Gastroesophageal sphincter (tissue), 4 donors: ENCODE measurements around the gene TMEM37. TPM values are rescaled to one million over a fixed set of nuclear protein-coding genes. Genes with fewer than 3 reads are reported as not detected.

ENCODE experiments used
- ATAC-seq: fragments of 150-250 bp; one replicate; pipeline ENCODE4 v1.9.1; 2016; ENCODE audit warnings: mild to moderate bottlenecking, moderate library complexity
- H3K27ac ChIP-seq, 4 donors: fragments of 200-600 bp; sonication (generic) in 3 of 4; 1 replicate in 3 of 4; 2 replicates in 1 of 4; pipeline ENCODE4 v1.5.1; 2016 to 2019
- H3K27me3 ChIP-seq: fragments of 200-600 bp; sonication (generic); one replicate; pipeline ENCODE4 v1.5.1; 2019
- H3K36me3 ChIP-seq, 2 donors: fragments of 200-600 bp; sonication (generic); one replicate each; pipeline ENCODE4 v1.5.1; 2019; ENCODE audit warnings: control low read depth in 1 of 2
- H3K4me1 ChIP-seq, 3 donors: fragments of 200-600 bp; sonication (generic); 1 replicate in 2 of 3; 2 replicates in 1 of 3; pipeline ENCODE4 v1.5.1; 2016 to 2019; ENCODE audit warnings: control low read depth in 2 of 3
- H3K4me3 ChIP-seq, 2 donors: fragments of 200-600 bp; sonication (generic); one replicate each; pipeline ENCODE4 v1.5.1; 2019; ENCODE audit warnings: mild to moderate bottlenecking in 1 of 2, moderate library complexity in 1 of 2
- H3K9me3 ChIP-seq, 3 donors: fragments of 200-600 bp; sonication (generic); one replicate each; pipeline ENCODE4 v1.5.1; 2017 to 2019; ENCODE audit warnings: control low read depth in 2 of 3
- CTCF ChIP-seq, 4 experiments: fragments of 200-600 bp in 2 of 4; fragments of 450-650 bp in 2 of 4; sonication (generic) in 1 of 4; IDR thresholded peaks; one replicate each; pipeline ENCODE4 v1.5.1; 2017 to 2019; ENCODE audit warnings: antibody characterized with exemption in 4 of 4, mild to moderate bottlenecking in 2 of 4, moderate library complexity in 2 of 4
- EP300 ChIP-seq: sonication (generic); formaldehyde crosslinking; IDR thresholded peaks from one replicate; pipeline ENCODE4 v1.6.1; 2017; ENCODE audit warnings: antibody characterized with exemption, mild to moderate bottlenecking
- POLR2A ChIP-seq, 2 donors: fragments of 450-650 bp; IDR thresholded peaks; one replicate each; pipeline ENCODE4 v1.6.1; 2017; ENCODE audit warnings: antibody characterized with exemption in 2 of 2, mild to moderate bottlenecking in 2 of 2, moderate library complexity in 1 of 2
- POLR2AphosphoS5 ChIP-seq: sonication (generic); formaldehyde crosslinking; IDR thresholded peaks from one replicate; pipeline ENCODE4 v1.6.1; 2017; ENCODE audit warnings: antibody characterized with exemption
- WGBS, 2 donors: methylation state at CpG; one replicate each; pipeline ENCODE4 v1.1.5; 2018; ENCODE audit warnings: low coverage in 1 of 2; 5-methylcytosine and 5-hydroxymethylcytosine counted together
- total RNA-seq, 4 donors: library from RNA; depleted of rRNA; stranded (reverse); fragments of >200 nt; gene quantifications; one replicate each; pipeline ENCODE4 v1.1.0, GENCODE V29; 2016

Gene TMEM37
- total RNA-seq, 4 donors from 2014 or later, result 3.0 to 8.1 (median 5.2) TPM; not detected in 1

DNA sequence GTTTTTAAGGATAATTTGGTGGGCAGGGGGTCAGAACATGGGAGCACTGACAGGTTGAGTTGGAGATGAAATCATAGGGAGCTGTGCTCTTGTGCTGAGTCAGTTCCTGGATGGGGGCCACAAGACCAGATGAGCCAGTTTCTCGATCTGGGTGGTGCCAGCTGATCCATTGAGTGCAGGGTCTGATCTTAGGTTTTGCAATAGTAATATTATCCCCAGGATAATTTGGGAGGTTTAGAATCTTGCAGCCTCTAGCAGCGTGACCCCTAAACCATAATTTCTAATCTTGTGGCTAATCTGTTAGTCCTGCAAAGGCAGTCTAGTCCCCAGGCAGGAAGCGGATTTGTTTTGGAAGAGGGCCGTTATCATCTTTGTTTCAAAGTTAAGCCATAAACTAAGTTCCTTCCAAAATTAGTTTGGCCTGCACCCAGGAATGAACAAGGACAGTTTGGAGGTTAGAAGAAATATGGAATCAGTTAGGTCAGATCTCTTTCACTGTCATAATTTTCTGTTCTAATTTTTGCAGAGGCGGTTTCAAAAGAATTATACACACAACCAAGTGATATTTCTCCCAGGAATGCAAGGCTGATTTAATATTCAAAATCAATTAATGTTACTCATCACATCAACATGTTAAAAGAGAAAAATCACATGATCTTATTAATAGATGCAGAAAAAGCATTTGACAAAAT is 41.9 kb upstream of the TMEM37 start:
- ATAC-seq, result no peak

GRCh38 chr2:119393971-119394748 is 37.5 kb upstream of the TMEM37 start:
- no peaks in the 10 kb centered on the region for H3K9me3 ChIP-seq
- no peak for ATAC-seq
- H3K27me3 ChIP-seq, result no peaks in the 10 kb centered on the region
- TF ChIP-seq CTCF (IDR thresholded peaks at IDR 0.05), result no peak
- TF ChIP-seq POLR2AphosphoS5, result no peak
- TF ChIP-seq POLR2A (IDR thresholded peaks at IDR 0.05), result no peak
- TF ChIP-seq EP300, result no peak
- no peak overlapping the region for H3K4me3 ChIP-seq
- peaks cover 0 to 12% (median 0%) of the 10 kb centered on the region in 3 donors for H3K4me1 ChIP-seq
- no peak overlapping the region for H3K27ac ChIP-seq
- no peaks in the 10 kb centered on the region for H3K36me3 ChIP-seq
- WGBS, 2 donors, result 87 to 93% methylated on average over 2 to 3 of the region's 3 CpGs

More for the DNA sequence above, 41.9 kb upstream of the TMEM37 start:
- TF ChIP-seq POLR2A (IDR thresholded peaks at IDR 0.05), result no peak
- TF ChIP-seq POLR2AphosphoS5, result no peak
- no peak for TF ChIP-seq CTCF (IDR thresholded peaks at IDR 0.05)
- TF ChIP-seq EP300, result no peak
- no peak overlapping the region for H3K4me3 ChIP-seq
- WGBS, 2 donors, result 7 to 23% methylated on average over 3 to 5 of the region's 5 CpGs
- peaks cover 0 to 22% (median 0%) of the 10 kb centered on the region in 3 donors for H3K4me1 ChIP-seq
- H3K27ac ChIP-seq, result no peak overlapping the region
- H3K27me3 ChIP-seq, result no peaks in the 10 kb centered on the region
- H3K9me3 ChIP-seq, result no peaks in the 10 kb centered on the region
- no peaks in the 10 kb centered on the region for H3K36me3 ChIP-seq

GRCh38 chr2:119397196-119397595 is 34.5 kb upstream of the TMEM37 start:
- no peak for ATAC-seq
- no CpG with 5 or more reads among the region's 6 CpGs for WGBS, 2 donors
- no peak overlapping the region for H3K4me3 ChIP-seq

GRCh38 chr2:119402106-119402505 is 29.5 kb upstream of the TMEM37 start:
- Histone ChIP-seq H3K27ac (no peak overlapping the region), H3K27me3 (peaks cover 6% of the 10 kb centered on the region), H3K36me3 (no peaks in the 10 kb centered on the region), H3K4me1 (no peaks in the 10 kb centered on the region), H3K4me3 (no peak overlapping the region), H3K9me3 (peaks cover 0 to 6% (median 0%) of the 10 kb centered on the region in 3 donors)
- 73 to 81% methylated on average over 5 of the region's 5 CpGs for WGBS, 2 donors
- ATAC-seq, result no peak
- TF ChIP-seq CTCF (IDR thresholded peaks at IDR 0.05) (no peak), POLR2A (IDR thresholded peaks at IDR 0.05) (no peak), POLR2AphosphoS5 (no peak), EP300 (no peak)

More at GRCh38 chr2:119397196-119397595, 34.5 kb upstream of the TMEM37 start:
- Histone ChIP-seq H3K27ac (no peak overlapping the region), H3K36me3 (no peaks in the 10 kb centered on the region), H3K4me1 (no peaks in the 10 kb centered on the region), H3K9me3 (no peaks in the 10 kb centered on the region), H3K27me3 (no peaks in the 10 kb centered on the region)
- TF ChIP-seq POLR2AphosphoS5 (no peak), CTCF (IDR thresholded peaks at IDR 0.05) (no peak), EP300 (no peak), POLR2A (IDR thresholded peaks at IDR 0.05) (no peak)
